ENCODE data around the gene LDLRAD1.

The LDLRAD1 gene

GRCh38 chr1:53982763-53983104 lies 35.3 kb downstream of the LDLRAD1 start:
- Histone ChIP-seq H2AFZ (ENCODE audit: low read length) (peak overlapping the region; percentile 36; the same call in 1 of the 2 replicates), H3K9me2 (replicated peaks; ENCODE audit: low read depth, low read length) (no peaks in the 10 kb centered on the region), H3K4me2 (ENCODE audit: low read depth, low read length, poor library complexity, severe bottlenecking) (no peak overlapping the region), H3K9me3 (ENCODE audit: insufficient read depth, low read depth, low read length) (no peaks in the 10 kb centered on the region), H4K20me1 (ENCODE audit: insufficient read depth, low read length, poor library complexity, severe bottlenecking) (no peaks in the 10 kb centered on the region), H3K27me3 (ENCODE audit: insufficient read depth, low read length, poor library complexity, severe bottlenecking) (no peaks in the 10 kb centered on the region), H3K4me1 (ENCODE audit: insufficient read depth, low read length, poor library complexity, severe bottlenecking) (no peaks in the 10 kb centered on the region), H3K4me3 (ENCODE audit: low read length, poor library complexity, severe bottlenecking) (no peak overlapping the region), H3K9ac (ENCODE audit: low read depth, low read length, poor library complexity, severe bottlenecking) (no peak overlapping the region), H3K79me2 (ENCODE audit: insufficient read depth, low read length) (no peaks in the 10 kb centered on the region), H3K36me3 (ENCODE audit: insufficient read depth, low read length) (no peaks in the 10 kb centered on the region), H3F3A (ENCODE audit: low read depth) (no peaks in the 10 kb centered on the region)
- TF ChIP-seq EZH2phosphoT487 (IDR thresholded peaks at IDR 0.05; ENCODE audit: borderline replicate concordance) (no peak), CTCF (conservative IDR thresholded peaks at IDR 0.05; ENCODE audit: low read length) (no peak)

- no peak overlapping the region for H3K9ac ChIP-seq (ENCODE audit: low read depth, low read length, poor library complexity, severe bottlenecking)
- H3F3A ChIP-seq (ENCODE audit: low read depth), result no peaks in the 10 kb centered on the region
- peak overlapping the region; percentile 36; the same call in 1 of the 2 replicates for H2AFZ ChIP-seq (ENCODE audit: low read length)
These were observed 35.8 kb downstream of the LDLRAD1 start for GRCh38 chr1:53982034-53982762.

GRCh38 chr1:53981220-53981619 lies 36.8 kb downstream of the LDLRAD1 start:
- H3K79me2 ChIP-seq (ENCODE audit: insufficient read depth, low read length), result no peaks in the 10 kb centered on the region
- H3K4me1 ChIP-seq (ENCODE audit: insufficient read depth, low read length, poor library complexity, severe bottlenecking), result peaks cover 5% of the 10 kb centered on the region
- no peak overlapping the region for H3K9ac ChIP-seq (ENCODE audit: low read depth, low read length, poor library complexity, severe bottlenecking)
- TF ChIP-seq EZH2phosphoT487 (IDR thresholded peaks at IDR 0.05; ENCODE audit: borderline replicate concordance), result no peak
- no peak for TF ChIP-seq CTCF (conservative IDR thresholded peaks at IDR 0.05; ENCODE audit: low read length)
- H2AFZ ChIP-seq (ENCODE audit: low read length), result no peak overlapping the region
- no peaks in the 10 kb centered on the region for H3F3A ChIP-seq (ENCODE audit: low read depth)
- no peaks in the 10 kb centered on the region for H3K36me3 ChIP-seq (ENCODE audit: insufficient read depth, low read length)
- H3K4me2 ChIP-seq (ENCODE audit: low read depth, low read length, poor library complexity, severe bottlenecking), result no peak overlapping the region
- H3K9me2 ChIP-seq (replicated peaks; ENCODE audit: low read depth, low read length), result no peaks in the 10 kb centered on the region
- no peaks in the 10 kb centered on the region for H4K20me1 ChIP-seq (ENCODE audit: insufficient read depth, low read length, poor library complexity, severe bottlenecking)
- no peaks in the 10 kb centered on the region for H3K9me3 ChIP-seq (ENCODE audit: insufficient read depth, low read depth, low read length)
- H3K27me3 ChIP-seq (ENCODE audit: insufficient read depth, low read length, poor library complexity, severe bottlenecking), result no peaks in the 10 kb centered on the region
- no peak overlapping the region for H3K4me3 ChIP-seq (ENCODE audit: low read length, poor library complexity, severe bottlenecking)

More at GRCh38 chr1:53982034-53982762, 35.8 kb downstream of the LDLRAD1 start:
- Histone ChIP-seq H3K79me2 (ENCODE audit: insufficient read depth, low read length) (no peaks in the 10 kb centered on the region), H4K20me1 (ENCODE audit: insufficient read depth, low read length, poor library complexity, severe bottlenecking) (no peaks in the 10 kb centered on the region), H3K4me1 (ENCODE audit: insufficient read depth, low read length, poor library complexity, severe bottlenecking) (no peaks in the 10 kb centered on the region), H3K4me2 (ENCODE audit: low read depth, low read length, poor library complexity, severe bottlenecking) (no peak overlapping the region), H3K9me2 (replicated peaks; ENCODE audit: low read depth, low read length) (no peaks in the 10 kb centered on the region), H3K9me3 (ENCODE audit: insufficient read depth, low read depth, low read length) (no peaks in the 10 kb centered on the region), H3K36me3 (ENCODE audit: insufficient read depth, low read length) (no peaks in the 10 kb centered on the region), H3K4me3 (ENCODE audit: low read length, poor library complexity, severe bottlenecking) (no peak overlapping the region), H3K27me3 (ENCODE audit: insufficient read depth, low read length, poor library complexity, severe bottlenecking) (no peaks in the 10 kb centered on the region)
- TF ChIP-seq EZH2phosphoT487 (IDR thresholded peaks at IDR 0.05; ENCODE audit: borderline replicate concordance) (no peak), CTCF (conservative IDR thresholded peaks at IDR 0.05; ENCODE audit: low read length) (no peak)
